GM21390 (cell line): Measurements from ENCODE around the gene TNN.

ENCODE experiments used
- ATAC-seq: cut with Tn5 transposase; IDR thresholded peaks from one replicate; pipeline ENCODE4 v1.9.1; 2021; ENCODE audit not compliant: unreplicated experiment

TNN gene

GRCh38 chr1:175197531-175197930, 129.9 kb downstream of the TNN start:
- ATAC-seq: no peak
